H54 (cell line): ENCODE data around the gene AFF4.
A peak's percentile ranks its signal among the peaks of the same experiment; 100 is the strongest.
"Not testable (repeated sequence)": the region's sequence is repeated elsewhere in the genome, so short reads cannot be mapped to it uniquely, and the experiment has no call there.

Experiments used
- DNase-seq: peaks from one replicate; pipeline ENCODE4 v3.0.0; 2011; ENCODE audit warnings: low spot score, mixed read lengths; ENCODE audit not compliant: insufficient read length
- FAIRE-seq: peaks from 3 replicates; lab custom pipeline; 2011; peaks lifted over from hg19 to GRCh38; lab: Jason Lieb, UNC
- POLR2A ChIP-seq: IDR thresholded peaks from 2 replicates; pipeline ENCODE4 v1.6.1; 2011; ENCODE audit warnings: low read depth, mild to moderate bottlenecking, low read length

The AFF4 gene

GRCh38 chr5:132971483-132972435 is 8.3 kb upstream of the AFF4 start:
- FAIRE-seq (no peak), DNase-seq (no peak)
- no peak for TF ChIP-seq POLR2A

DNA sequence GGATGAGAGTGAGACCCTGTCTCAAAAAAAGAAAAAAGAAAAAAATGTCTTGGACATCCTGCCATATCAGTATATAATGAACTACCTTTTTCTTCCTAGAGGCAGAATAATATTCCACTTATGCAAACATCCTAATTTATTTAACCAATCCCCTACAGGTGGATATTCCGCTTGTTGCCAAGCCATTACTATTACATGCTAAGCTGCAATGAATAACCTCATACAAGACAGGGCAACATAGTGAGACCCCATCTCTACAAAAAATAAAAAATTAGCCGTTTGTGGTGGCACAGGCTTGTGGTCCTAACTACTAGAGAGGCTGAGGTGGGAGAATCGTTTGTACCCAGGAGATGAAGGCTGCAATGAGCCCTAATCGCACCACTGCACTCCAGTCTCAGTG is 1.7 kb upstream of the AFF4 start:
- TF ChIP-seq POLR2A, result no peak
- no peak for DNase-seq

DNA sequence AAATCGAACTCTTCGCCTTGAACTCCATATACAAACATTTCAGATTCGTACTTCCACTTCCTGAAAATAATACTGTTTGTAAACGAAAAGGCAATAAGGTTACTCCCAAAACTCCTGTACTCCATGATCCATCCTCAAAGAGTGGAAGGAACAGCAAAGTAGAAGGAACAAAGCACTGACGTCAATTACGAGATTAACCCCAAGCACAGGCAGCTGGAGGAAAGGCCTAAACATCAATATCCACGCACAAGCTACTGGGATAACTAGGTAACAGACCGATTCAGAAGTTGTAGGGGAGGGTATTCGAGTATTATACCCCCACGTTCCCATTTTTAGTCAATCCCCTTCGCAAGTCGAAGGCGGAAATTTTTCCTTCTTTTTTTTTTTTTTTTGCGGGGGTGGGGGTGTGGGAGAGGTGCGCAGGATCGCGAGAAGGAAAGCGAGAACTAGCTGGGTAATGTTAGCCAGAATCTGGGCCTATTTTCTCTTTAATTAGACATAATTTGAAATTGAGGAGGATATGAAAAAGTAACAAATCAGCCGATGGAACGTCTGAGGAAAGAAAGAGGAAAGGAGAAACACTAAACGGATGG is 909 bp downstream of the AFF4 start:
- no peak for DNase-seq
- no peak for TF ChIP-seq POLR2A
- FAIRE-seq, result peak; percentile 70

More for the DNA sequence above, 1.7 kb upstream of the AFF4 start:
- FAIRE-seq, result no peak

- TF ChIP-seq POLR2A, result no peak
- DNase-seq (no peak), FAIRE-seq (no peak)
These were observed 1.5 kb downstream of the AFF4 start for GRCh38 chr5:132961887-132962286.

GRCh38 chr5:132961123-132961815 is 2.2 kb downstream of the AFF4 start:
- DNase-seq, result not testable (repeated sequence)

GRCh38 chr5:132956166-132956799 is 7.2 kb downstream of the AFF4 start:
- not testable (repeated sequence) for DNase-seq, FAIRE-seq

More at GRCh38 chr5:132961123-132961815, 2.2 kb downstream of the AFF4 start:
- FAIRE-seq, result not testable (repeated sequence)

DNA sequence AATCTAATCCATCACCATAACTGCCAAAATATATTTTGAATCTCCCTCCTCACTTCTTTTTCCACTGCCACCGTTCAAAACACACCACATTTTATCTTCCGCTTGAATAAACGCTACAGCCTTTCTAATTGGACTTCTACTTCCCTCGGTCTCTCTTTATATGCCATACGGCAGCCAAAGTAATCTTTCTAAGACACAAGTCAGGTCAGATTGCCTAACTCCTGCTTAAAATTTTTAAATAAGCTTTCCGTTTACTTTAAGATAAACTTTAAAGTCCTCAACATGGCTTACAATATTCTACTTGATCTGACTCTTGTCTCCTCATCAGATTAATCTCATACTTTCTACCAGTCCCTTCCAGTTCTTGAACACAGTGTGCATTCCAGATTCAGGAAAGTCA is 9.7 kb downstream of the AFF4 start:
- no peak for TF ChIP-seq POLR2A
- FAIRE-seq, result no peak
- DNase-seq, result no peak

GRCh38 chr5:132952829-132953228 is 10.6 kb downstream of the AFF4 start:
- no peak for DNase-seq
- FAIRE-seq, result no peak
- no peak for TF ChIP-seq POLR2A

- FAIRE-seq (no peak), DNase-seq (no peak)
These were observed 11.5 kb downstream of the AFF4 start for GRCh38 chr5:132951897-132952296.

GRCh38 chr5:132949136-132949535 is 14.3 kb downstream of the AFF4 start:
- FAIRE-seq, result no peak
- no peak for TF ChIP-seq POLR2A

More at GRCh38 chr5:132951897-132952296, 11.5 kb downstream of the AFF4 start:
- TF ChIP-seq POLR2A, result no peak

DNA sequence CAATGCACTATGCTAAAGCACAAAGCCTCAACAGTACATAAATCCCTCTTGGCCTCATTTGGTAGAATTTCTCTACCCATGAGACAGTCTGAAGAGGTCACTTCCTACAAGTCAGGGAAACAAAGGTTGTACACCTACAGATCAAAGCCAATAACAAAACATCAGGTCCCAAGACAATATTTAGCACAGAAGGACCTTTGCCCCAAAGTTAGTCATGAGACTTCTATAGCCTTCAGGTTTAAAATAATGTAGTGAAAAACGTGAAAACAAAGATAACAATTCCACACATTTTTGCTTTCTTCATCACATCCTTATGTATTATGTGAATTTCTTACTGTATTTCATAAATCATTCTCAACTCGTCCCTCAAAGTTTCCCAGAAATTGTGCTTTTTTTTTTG is 15.8 kb downstream of the AFF4 start:
- no peak for FAIRE-seq

More at GRCh38 chr5:132949136-132949535, 14.3 kb downstream of the AFF4 start:
- no peak for DNase-seq

DNA sequence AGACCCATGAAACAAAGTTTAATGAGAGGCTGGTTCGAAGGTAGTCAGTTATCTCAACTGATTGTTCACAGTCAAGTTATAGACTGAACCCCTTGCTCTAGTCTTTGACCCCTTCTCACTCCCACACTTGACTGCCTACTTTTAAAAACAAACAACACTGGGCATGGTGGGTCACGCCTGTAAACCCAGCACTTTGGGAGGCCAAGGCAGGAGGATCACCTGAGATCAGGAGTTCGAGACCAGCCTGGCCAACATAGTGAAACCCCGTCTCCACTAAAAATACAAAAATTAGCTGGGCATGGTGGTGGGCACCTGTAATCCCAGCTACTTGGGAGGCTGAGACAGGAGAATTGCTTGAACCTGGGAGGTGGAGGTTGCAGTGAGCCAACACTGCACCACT is 18.1 kb downstream of the AFF4 start:
- not testable (repeated sequence) for DNase-seq, FAIRE-seq

More for the DNA sequence above, 15.8 kb downstream of the AFF4 start:
- no peak for DNase-seq
- no peak for TF ChIP-seq POLR2A

- TF ChIP-seq POLR2A, result no peak
- DNase-seq (no peak), FAIRE-seq (no peak)
These were observed 19.9 kb downstream of the AFF4 start for GRCh38 chr5:132943362-132944022.
